Endothelial cell of hepatic sinusoid (primary cell): ENCODE results near the gene ENOPH1.

Experiments used
- in situ Hi-C: cut with HindIII; loops from 2 replicates; pipeline ENCODE4 v1.10.0; 2017; ENCODE audit warnings: low sequenced_read_pairs

Gene ENOPH1

GRCh38 chr4:82508011-82508410 is 77.6 kb downstream of the ENOPH1 start:
- in situ Hi-C loops = no loop called here

- in situ Hi-C loops = no loop called here
These were observed 78.5 kb downstream of the ENOPH1 start for GRCh38 chr4:82508806-82509428.

GRCh38 chr4:82510216-82510615 is 79.8 kb downstream of the ENOPH1 start:
- in situ Hi-C loops = no loop called here
